Fibroblast of lung (primary cell): Measurements from ENCODE around the gene ATRX. TPM values are rescaled to one million over a fixed set of nuclear protein-coding genes. Genes with fewer than 3 reads are reported as not detected.

Experiments
- DNase-seq, 2 donors: peaks; one replicate each; pipeline versions ENCODE4 v3.0.0 to v3.0.0-alpha.2; 2010; ENCODE audit warnings: low read depth in 2 of 2
- H2AFZ ChIP-seq: 2 replicates; pipeline ENCODE4 v1.5.1; 2012; ENCODE audit warnings: low read length, control low read depth, inconsistent platforms
- H3K27ac ChIP-seq: 2 replicates; pipeline ENCODE4 v1.5.1; 2011; ENCODE audit warnings: low read length, control low read depth; ENCODE audit not compliant: insufficient read depth
- H3K27me3 ChIP-seq: 2 replicates; pipeline ENCODE4 v1.5.1; 2011; ENCODE audit warnings: mild to moderate bottlenecking, low read length; ENCODE audit not compliant: control insufficient read depth, insufficient read depth
- H3K36me3 ChIP-seq: 2 replicates; pipeline ENCODE4 v1.5.1; 2011; ENCODE audit warnings: low read length; ENCODE audit not compliant: control insufficient read depth, insufficient read depth
- H3K4me1 ChIP-seq: 2 replicates; pipeline ENCODE4 v1.5.1; 2011; ENCODE audit warnings: low read length; ENCODE audit not compliant: control insufficient read depth, insufficient read depth; ENCODE audit errors: extremely low read depth
- H3K4me2 ChIP-seq: 2 replicates; pipeline ENCODE4 v1.5.1; 2011; ENCODE audit warnings: low read length, control low read depth; ENCODE audit not compliant: insufficient read depth; ENCODE audit errors: extremely low read depth
- H3K4me3 ChIP-seq, 4 experiments: fragments of 200-600 bp in 1 of 4; sonication (generic) in 1 of 4; replicated peaks in 1 of 4; 2 replicates each; pipeline ENCODE4 v1.5.1; 2011 to 2016; ENCODE audit warnings: low read length in 4 of 4, low read depth in 3 of 4, mild to moderate bottlenecking in 3 of 4, control low read depth in 2 of 4, inconsistent platforms in 1 of 4, mixed read lengths in 1 of 4; ENCODE audit not compliant: insufficient read depth in 1 of 4; ENCODE audit errors: control extremely low read depth in 1 of 4
- H3K79me2 ChIP-seq: 2 replicates; pipeline ENCODE4 v1.5.1; 2012; ENCODE audit warnings: mild to moderate bottlenecking, low read length, inconsistent platforms; ENCODE audit not compliant: control insufficient read depth, insufficient read depth
- H3K9ac ChIP-seq: 2 replicates; pipeline ENCODE4 v1.5.1; 2011; ENCODE audit warnings: mild to moderate bottlenecking, low read length, control low read depth; ENCODE audit not compliant: insufficient read depth
- H3K9me3 ChIP-seq: 2 replicates; pipeline ENCODE4 v1.5.1; 2012; ENCODE audit warnings: low read depth, low read length; ENCODE audit not compliant: control insufficient read depth, insufficient read depth
- H4K20me1 ChIP-seq: 2 replicates; pipeline ENCODE4 v1.5.1; 2011; ENCODE audit warnings: low read length; ENCODE audit not compliant: control insufficient read depth, insufficient read depth; ENCODE audit errors: extremely low read depth
- EZH2 ChIP-seq: IDR thresholded peaks from 2 replicates; pipeline ENCODE4 v1.5.1; 2012; ENCODE audit warnings: low read length, control low read depth, mild to moderate bottlenecking; ENCODE audit errors: missing control alignments
- polyA plus RNA-seq, 2 donors: library from polyadenylated mRNA; depleted of rRNA in 1 of 2; stranded (reverse) in 1 of 2; unstranded in 1 of 2; fragments of >200 nt; gene quantifications; 2 replicates each; pipeline ENCODE4 v1.2.1, GENCODE V29; 2011 to 2012; ENCODE audit warnings: missing spikeins in 1 of 2
- total RNA-seq: library from RNA; depleted of rRNA; stranded (reverse); fragments of >200 nt; gene quantifications from 2 replicates; pipeline ENCODE4 v1.2.1, GENCODE V29; 2014
- TF ChIP-seq, protein P1 (sequence below), 2 donors: IDR thresholded peaks in 1 of 2; conservative IDR thresholded peaks in 1 of 2; 1 replicate in 1 of 2; 2 replicates in 1 of 2; pipeline ENCODE4 v1.5.1; 2011 to 2012; ENCODE audit warnings: low read length in 2 of 2, control low read depth in 1 of 2, inconsistent platforms in 1 of 2, low read depth in 1 of 2, mild to moderate bottlenecking in 1 of 2

ATRX gene
- total and polyA plus RNA-seq, 2 donors (not counting 1 experiment from before 2014, with no cell fraction given): 52.6 to 100 TPM

DNA sequence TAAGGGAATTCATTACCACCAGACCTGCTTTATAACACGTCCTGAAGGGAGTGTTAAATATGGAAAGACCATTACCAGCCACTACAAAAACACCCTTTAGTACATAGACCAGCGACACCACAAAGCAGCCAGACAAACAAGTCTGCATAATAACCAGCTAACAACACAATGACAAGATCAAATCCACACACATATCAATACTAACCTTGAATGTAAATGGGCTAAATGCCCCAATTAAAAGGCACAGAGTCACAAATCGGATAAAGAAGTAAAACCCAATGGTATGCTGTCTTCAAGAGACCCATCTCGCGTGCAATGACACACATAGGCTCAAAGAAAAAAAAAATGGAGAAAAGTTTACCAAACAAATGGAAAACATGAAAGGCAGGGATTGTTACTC, 302.0 kb downstream of the ATRX start:
- H3K4me2 ChIP-seq: no peak overlapping the region
- H3K9ac ChIP-seq: no peak overlapping the region
- no peaks in the 10 kb centered on the region for H3K79me2 ChIP-seq
- H3K4me3 ChIP-seq: no peak overlapping the region
- no peak for DNase-seq
- H3K36me3 ChIP-seq: no peaks in the 10 kb centered on the region
- no peak overlapping the region for H2AFZ ChIP-seq
- no peaks in the 10 kb centered on the region for H3K4me1 ChIP-seq
- H3K27me3 ChIP-seq: no peaks in the 10 kb centered on the region
- H4K20me1 ChIP-seq: no peaks in the 10 kb centered on the region
- H3K27ac ChIP-seq: no peak overlapping the region
- H3K9me3 ChIP-seq: no peaks in the 10 kb centered on the region
- TF ChIP-seq EZH2: no peak
- TF ChIP-seq, protein P1, sequence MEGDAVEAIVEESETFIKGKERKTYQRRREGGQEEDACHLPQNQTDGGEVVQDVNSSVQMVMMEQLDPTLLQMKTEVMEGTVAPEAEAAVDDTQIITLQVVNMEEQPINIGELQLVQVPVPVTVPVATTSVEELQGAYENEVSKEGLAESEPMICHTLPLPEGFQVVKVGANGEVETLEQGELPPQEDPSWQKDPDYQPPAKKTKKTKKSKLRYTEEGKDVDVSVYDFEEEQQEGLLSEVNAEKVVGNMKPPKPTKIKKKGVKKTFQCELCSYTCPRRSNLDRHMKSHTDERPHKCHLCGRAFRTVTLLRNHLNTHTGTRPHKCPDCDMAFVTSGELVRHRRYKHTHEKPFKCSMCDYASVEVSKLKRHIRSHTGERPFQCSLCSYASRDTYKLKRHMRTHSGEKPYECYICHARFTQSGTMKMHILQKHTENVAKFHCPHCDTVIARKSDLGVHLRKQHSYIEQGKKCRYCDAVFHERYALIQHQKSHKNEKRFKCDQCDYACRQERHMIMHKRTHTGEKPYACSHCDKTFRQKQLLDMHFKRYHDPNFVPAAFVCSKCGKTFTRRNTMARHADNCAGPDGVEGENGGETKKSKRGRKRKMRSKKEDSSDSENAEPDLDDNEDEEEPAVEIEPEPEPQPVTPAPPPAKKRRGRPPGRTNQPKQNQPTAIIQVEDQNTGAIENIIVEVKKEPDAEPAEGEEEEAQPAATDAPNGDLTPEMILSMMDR (conservative IDR thresholded peaks at IDR 0.05 in 1 of 2, IDR thresholded peaks at IDR 0.05 in 1 of 2; ENCODE audit: low read depth in 1 of 2, low read length in 2 of 2): no peak

GRCh38 chrX:77455437-77455836, 330.6 kb downstream of the ATRX start:
- Histone ChIP-seq H3K4me2 (no peak overlapping the region), H3K4me1 (no peaks in the 10 kb centered on the region), H3K79me2 (no peaks in the 10 kb centered on the region), H2AFZ (no peak overlapping the region), H3K36me3 (no peaks in the 10 kb centered on the region), H3K4me3 (no peak overlapping the region), H3K9me3 (no peaks in the 10 kb centered on the region), H3K9ac (no peak overlapping the region), H4K20me1 (no peaks in the 10 kb centered on the region), H3K27ac (no peak overlapping the region), H3K27me3 (no peaks in the 10 kb centered on the region)
- DNase-seq: no peak
- TF ChIP-seq EZH2: no peak
- TF ChIP-seq, protein P1 (conservative IDR thresholded peaks at IDR 0.05 in 1 of 2, IDR thresholded peaks at IDR 0.05 in 1 of 2; ENCODE audit: low read depth in 1 of 2, low read length in 2 of 2): no peak

Other genes starting within 250 kb of the ATRX start
- gene MAGT1, start 109.2 kb upstream of the ATRX start, total RNA-seq: 156 and 211 TPM in 2 replicates
- gene MAGT1, start 109.2 kb upstream of the ATRX start, polyA plus RNA-seq: 86.2 and 102 TPM in 2 replicates
- gene COX7B, start 113.3 kb upstream of the ATRX start, total RNA-seq: 291 and 302 TPM in 2 replicates
- 652 and 660 TPM in 2 replicates for gene COX7B, start 113.3 kb upstream of the ATRX start, polyA plus RNA-seq
- 13.6 and 18.3 TPM in 2 replicates for gene ATP7A, start 124.5 kb upstream of the ATRX start, total RNA-seq
- 11.6 and 12.2 TPM in 2 replicates for gene ATP7A, start 124.5 kb upstream of the ATRX start, polyA plus RNA-seq
- not detected in 2 replicates for gene PGAM4, start 183.4 kb upstream of the ATRX start, total RNA-seq
- 0.39 and 0.47 TPM in 2 replicates for gene PGAM4, start 183.4 kb upstream of the ATRX start, polyA plus RNA-seq